NCI-H748 (cell line): Measurements from ENCODE around the gene PRKCA.
"Not testable (repeated sequence)": the region's sequence is repeated elsewhere in the genome, so short reads cannot be mapped to it uniquely, and the experiment has no call there.

ENCODE experiments used
- DNase-seq: peaks from one replicate; lab custom pipeline; 2025; ENCODE audit not compliant: unreplicated experiment; lab: John Stamatoyannopoulos, UW

The PRKCA gene

DNA sequence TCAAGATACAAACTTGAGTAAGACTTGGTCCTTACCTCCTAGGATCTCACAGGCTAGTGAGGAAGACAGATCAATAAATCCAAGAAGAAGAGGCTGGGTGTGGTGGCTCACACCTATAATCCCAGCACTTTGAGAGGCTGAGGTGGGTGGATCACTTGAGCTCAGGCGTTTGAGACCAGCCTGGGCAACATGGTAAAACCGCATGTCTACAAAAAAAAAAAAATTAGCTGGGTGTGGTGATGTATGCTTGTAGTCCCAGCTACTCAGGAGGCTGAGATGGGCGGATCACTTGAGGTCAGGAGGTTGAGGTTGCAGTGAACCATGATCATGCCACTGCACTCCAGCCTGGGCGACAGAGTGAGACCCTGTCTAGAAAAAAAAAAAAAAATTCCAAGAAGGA is 423.0 kb downstream of the PRKCA start:
- not testable (repeated sequence) for DNase-seq

DNA sequence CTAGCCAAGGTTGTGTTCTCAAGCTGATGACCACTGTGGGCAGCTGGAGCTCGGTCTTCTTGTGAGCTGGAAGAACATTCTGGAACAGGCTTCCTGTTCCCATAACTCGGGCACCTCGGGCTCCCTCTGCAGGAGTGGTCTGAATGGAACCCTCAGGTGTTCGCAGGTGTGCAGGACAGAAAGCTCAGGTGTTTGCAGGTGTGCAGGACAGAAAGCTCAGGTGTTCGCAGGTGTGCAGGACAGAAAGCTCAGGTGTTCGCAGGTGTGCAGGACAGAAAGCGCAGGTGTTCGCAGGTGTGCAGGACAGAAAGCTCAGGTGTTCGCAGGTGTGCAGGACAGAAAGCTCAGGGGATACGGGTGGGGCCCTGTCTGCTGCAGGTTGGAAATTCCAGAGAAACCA is 423.5 kb downstream of the PRKCA start:
- no peak for DNase-seq

DNA sequence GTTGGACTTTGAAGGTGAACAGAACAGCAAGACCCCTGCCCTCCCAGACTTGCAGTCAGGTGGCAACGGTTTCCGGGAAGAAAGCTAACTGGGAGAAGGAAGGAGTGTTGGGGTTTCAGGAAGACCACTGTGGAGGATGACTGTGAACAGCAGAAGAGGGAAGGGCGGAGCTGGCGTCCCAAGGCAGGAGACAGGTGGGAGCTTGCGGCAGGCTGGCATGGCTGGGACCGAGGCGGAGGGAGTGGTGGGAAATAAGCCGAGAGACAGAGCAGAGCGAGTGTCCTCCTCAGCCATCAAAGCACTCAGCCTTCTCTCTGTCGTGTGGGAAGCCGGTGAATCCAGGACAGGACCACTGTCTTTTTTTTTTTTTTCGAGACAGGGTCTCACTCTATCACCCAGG is 424.0 kb downstream of the PRKCA start:
- DNase-seq = no peak

DNA sequence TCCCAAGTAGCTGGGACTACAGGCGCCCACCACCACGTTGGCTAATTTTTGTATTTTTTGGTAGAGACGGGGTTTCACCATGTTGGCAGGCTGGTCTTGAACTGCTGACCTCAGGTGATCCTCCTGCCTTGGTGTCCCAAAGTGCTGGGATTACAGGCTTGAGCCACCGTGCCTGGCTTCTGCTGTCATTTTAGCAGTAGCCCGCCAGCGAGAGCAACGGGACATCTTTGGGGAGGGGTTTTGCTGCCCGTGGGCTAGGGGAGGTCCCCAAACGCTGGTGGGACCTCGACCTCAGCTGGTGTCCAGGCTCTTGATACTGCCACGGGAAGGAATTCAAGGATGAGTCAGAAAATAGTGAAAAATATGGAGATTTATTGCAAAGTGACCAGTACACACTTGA is 424.4 kb downstream of the PRKCA start:
- DNase-seq = no peak

- peak; percentile 76 for DNase-seq
Measured at GRCh38 chr17:66727634-66728570, 425.5 kb downstream of the PRKCA start.

DNA sequence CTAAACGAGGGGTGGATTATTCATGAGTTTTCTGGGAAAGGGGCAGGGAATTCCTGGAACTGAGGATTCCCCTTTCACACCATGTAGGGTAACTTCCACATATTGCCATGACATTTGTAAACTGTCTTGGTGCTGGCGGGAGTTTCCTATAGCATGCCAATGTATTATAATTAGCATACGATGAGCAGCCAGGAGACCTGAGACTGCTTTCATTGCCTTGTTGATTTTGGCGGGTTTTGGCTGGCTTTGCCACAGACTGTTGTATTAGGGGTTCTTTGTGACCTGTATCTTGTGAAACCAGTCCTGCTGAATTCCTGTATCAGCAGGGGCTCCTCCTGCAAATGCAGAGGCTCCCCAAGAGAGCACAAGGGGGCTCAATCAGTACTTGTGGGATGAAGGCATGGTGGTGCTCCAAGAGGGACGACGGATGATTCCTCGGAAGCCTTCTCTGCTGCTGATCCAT is 428.1 kb downstream of the PRKCA start:
- no peak for DNase-seq

DNA sequence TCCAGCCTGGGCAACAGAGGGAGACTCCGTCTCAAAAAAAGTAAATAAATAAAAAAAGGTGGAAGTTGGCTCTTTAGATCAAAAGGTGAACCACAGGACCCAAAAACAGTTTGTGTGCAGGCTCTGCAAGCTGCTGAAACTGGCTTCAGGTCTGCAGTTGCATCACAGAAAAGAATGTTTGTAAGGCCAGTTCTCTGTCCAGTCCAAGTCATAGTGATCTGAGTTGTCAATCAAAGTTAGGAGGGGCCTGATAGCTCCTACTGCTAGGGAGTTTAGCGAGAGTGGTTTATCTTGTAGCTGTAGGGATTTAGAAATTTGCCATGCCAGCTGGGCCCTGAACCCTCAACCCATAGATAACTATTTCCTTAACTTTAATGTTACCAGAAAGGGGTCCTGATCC is 431.3 kb downstream of the PRKCA start:
- no peak for DNase-seq

DNA sequence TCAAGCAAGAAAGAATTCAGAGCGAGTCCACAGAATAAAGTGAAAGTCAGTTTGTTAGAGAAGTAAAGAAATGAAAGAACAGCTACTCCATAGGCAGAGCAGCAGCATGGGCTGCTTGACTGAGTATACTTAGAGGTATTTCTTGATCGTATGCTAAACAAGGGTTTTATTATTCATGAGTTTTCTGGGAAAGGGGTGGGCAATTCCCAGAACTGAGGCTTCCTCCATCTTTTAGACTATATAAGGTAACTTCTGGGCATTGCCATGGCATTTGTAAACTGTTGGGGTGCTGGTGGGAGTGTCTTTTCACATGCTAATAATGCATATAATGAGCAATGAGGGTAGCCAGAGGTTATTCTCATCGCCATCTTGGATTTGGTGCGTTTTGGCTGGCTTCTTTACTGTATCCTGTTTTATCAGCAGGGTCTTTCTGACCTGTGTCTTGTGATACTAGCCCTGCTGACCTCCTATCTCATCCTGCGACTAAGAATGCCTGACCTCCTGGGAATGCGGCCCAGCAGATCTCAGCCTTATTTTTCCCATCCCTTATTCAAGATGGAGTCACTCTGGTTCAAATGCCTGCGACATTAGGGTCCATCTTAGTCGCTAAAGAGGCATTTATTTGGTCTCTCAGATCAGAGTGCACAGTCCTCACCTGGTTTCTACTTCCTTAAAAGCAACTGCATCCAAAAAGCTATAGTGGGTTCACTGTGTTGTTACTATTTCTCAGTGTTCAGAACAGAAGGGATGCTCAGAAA is 432.0 kb downstream of the PRKCA start:
- DNase-seq = no peak

DNA sequence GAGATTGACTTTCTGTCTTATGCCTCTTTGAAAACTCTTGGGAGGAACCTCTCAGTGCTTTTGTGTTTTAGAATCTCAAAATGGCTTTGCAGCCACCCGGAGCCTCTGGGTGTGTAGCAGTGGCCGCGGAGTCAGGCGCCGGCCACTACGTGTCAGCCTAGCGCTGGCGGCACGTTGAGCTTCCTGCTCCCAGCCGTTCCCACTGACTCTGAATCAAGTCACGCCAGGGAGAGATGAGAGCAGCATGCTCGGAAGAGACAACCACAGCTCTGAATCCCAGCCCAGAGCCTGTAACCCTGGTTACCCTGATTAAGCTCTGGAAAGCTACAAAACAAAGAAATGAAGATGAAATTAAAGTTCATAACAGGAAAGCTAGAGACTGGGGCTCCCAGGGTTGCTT is 435.1 kb downstream of the PRKCA start:
- DNase-seq = peak; percentile 26

DNA sequence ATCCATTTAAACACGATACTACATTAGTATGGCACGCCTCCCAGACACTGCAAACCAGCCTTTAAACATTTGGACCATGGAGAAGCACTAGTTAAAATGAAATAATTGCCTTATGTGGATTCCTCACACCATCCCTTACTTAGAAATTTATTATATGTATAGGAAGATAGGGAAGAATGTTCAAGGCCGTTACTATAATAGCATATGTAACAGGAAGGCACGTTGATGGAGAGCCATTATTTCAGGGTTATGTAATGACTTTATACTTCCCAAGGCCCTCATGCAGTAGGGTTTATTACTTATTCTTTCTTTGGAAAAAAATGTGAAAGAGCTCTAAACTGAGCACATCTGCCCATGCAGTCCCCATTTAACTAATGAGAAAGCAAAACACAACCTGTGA is 435.9 kb downstream of the PRKCA start:
- DNase-seq = no peak

GRCh38 chr17:66739553-66739952 is 437.1 kb downstream of the PRKCA start:
- DNase-seq = no peak

- DNase-seq = no peak
Measured at GRCh38 chr17:66740226-66740625, 437.8 kb downstream of the PRKCA start.

DNA sequence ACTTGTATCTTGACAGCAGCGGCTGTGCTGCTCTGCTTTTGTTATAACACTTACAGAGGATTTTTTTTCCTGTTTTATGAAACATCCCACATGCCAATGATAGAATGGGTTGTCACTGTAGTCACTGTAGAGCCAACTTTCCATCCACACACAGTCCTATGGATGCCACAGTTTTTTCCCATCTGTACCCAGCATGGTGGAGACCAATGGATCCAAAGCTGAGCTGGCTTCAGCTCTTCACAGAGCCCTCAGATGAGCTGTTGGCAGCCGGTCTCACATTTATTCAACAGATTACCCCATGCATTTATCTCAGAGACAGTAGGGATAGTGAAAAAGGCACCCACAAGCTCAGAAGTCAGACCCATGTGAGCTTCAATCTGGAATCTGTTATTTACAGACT is 441.1 kb downstream of the PRKCA start:
- DNase-seq = no peak

DNA sequence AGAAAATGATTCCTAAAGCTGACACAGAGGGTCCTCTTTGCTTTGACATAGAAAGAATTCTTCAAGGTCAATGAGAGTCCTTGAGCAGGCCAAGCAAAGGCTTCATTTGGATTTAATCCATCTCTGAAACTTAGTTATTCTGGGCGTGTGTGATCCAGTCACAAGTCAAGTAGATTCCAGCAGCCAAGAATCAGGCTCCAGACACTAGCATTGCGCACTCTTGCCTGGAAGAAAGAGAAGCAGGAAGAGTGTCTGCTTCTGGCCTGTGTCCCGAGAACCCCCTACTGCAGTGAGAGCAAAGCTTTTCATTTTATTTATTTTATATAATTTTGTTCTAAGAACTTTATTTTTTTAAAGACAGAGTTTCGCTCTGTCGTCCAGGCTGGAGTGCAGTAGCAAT is 444.3 kb downstream of the PRKCA start:
- DNase-seq = no peak

- no peak for DNase-seq
Measured at GRCh38 chr17:66747578-66748275, 445.3 kb downstream of the PRKCA start.

DNA sequence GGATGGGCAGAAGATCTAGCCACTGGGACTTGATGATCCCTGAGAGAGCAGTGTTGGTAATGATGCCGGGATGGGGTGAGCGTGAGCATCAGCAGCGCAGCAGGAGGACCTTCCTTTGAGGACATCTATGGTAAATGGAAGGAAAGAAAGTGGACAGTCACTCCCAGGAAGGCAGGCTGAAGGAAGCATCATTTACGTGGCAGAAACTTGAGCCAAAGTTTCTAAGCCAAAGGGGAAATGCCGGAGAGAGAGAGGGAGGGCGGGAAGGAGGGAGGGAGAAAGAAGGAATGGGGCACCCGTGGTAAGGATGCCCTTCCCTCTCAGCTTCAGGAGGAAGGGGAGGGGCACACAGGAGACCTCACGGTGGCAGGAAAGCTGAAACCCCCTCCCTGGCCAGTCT is 446.2 kb downstream of the PRKCA start:
- DNase-seq = no peak

DNA sequence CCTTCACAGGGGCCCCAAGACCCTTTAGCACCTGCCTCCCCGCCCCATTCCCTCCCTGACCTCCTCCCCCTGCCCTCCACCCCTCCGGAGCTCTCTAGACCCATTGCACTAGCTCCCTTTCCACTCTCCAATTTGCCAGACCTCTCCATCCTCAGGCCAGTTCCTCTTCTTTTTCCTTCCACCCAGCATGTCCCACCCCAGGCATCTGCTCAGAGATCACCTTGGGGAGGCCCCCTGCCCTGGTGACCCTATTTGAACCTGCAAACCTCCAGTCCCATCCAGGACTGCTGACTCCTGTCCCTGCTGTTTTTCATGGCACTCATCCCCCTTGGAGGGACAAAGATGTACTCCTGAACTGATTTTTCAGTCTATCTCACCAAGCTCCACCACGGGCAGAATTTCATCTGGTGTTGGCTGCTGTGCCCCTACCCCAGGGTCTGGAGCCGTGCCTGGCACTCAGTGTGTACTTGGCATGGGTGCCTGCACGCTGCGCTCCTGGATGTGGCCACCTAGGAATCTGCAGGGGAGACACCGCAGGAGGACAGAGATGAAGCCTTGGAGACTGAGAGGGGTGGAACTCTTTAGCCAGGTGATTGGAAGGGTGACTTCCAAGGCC is 446.9 kb downstream of the PRKCA start:
- no peak for DNase-seq

DNA sequence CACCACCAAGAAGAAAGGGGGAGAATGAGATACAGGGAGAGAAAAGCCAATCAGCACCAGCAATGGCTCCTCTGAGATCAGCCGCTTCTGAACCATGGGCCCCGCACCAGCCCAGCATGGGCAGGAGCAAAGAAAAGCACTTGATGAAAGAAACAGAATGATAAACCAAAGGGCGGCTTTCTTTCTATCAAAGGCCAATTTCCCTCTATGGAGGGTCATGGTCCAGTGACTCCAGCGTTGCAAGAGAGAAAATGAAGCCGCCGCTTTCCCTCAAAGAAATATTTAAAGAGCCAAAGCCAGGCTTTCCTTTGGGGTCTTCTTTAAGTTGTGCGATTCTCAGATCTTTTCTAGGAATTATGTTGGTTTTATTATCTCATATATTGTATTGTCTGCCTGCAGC is 447.7 kb downstream of the PRKCA start:
- no peak for DNase-seq

GRCh38 chr17:66750781-66751543 is 448.5 kb downstream of the PRKCA start:
- no peak for DNase-seq

DNA sequence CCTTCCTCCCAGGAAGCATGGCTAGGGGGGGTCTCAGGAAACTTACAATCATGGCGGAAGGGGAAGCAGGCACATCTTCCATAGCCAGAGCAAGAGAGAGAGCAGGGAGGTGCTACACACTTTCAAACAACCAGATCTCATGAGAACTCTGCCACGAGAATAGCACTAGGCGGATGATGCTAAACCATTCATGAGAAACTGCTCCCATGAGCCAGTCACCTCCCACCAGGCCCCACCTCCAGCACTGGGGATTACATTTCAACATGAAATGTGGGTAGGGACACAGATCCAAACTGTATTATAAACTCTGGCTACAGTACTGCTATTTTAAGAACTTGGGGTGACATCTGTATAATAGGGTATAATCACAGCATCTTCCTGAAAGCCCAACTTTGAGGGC is 449.4 kb downstream of the PRKCA start:
- no peak for DNase-seq
